Hepatocyte (in vitro differentiated cells): Measurements from ENCODE around the gene UGT2B17. TPM values are rescaled to one million over a fixed set of nuclear protein-coding genes. Genes with fewer than 3 reads are reported as not detected.
"Not testable (repeated sequence)": the region's sequence is repeated elsewhere in the genome, so short reads cannot be mapped to it uniquely, and the experiment has no call there.

ENCODE experiments used
- DNase-seq: peaks from one replicate; pipeline ENCODE4 v3.0.0-alpha.2; 2016; ENCODE audit warnings: low spot score
- H2AFZ ChIP-seq: fragments of 200-600 bp; sonication (generic); 2 replicates; pipeline ENCODE4 v1.6.0; 2016; ENCODE audit warnings: antibody characterized with exemption, mild to moderate bottlenecking
- H3K27ac ChIP-seq: fragments of 200-600 bp; sonication (generic); 2 replicates; pipeline ENCODE4 v1.5.1; 2016; ENCODE audit warnings: mild to moderate bottlenecking
- H3K27me3 ChIP-seq: fragments of 200-600 bp; sonication (generic); 2 replicates; pipeline ENCODE4 v1.6.1; 2016
- H3K36me3 ChIP-seq: fragments of 200-600 bp; sonication (generic); replicated peaks from 2 replicates; pipeline ENCODE4 v1.5.1; 2016; ENCODE audit warnings: low read depth; ENCODE audit not compliant: insufficient read depth
- H3K4me1 ChIP-seq: fragments of 200-600 bp; sonication (generic); 2 replicates; pipeline ENCODE4 v1.5.1; 2016; ENCODE audit warnings: mild to moderate bottlenecking, moderate library complexity; ENCODE audit not compliant: insufficient read depth
- H3K4me2 ChIP-seq: fragments of 200-600 bp; sonication (generic); 2 replicates; pipeline ENCODE4 v1.6.0; 2016
- H3K4me3 ChIP-seq: fragments of 200-600 bp; sonication (generic); 2 replicates; pipeline ENCODE4 v1.5.1; 2016; ENCODE audit warnings: mild to moderate bottlenecking
- H3K79me2 ChIP-seq: fragments of 200-600 bp; sonication (generic); 2 replicates; pipeline ENCODE4 v1.6.0; 2017; ENCODE audit warnings: mild to moderate bottlenecking
- H3K9me2 ChIP-seq: fragments of 200-600 bp; sonication (generic); replicated peaks from 2 replicates; pipeline ENCODE4 v1.6.0; 2017; ENCODE audit warnings: mild to moderate bottlenecking; ENCODE audit not compliant: insufficient read depth
- H3K9me3 ChIP-seq: fragments of 200-600 bp; sonication (generic); 2 replicates; pipeline ENCODE4 v1.5.1; 2016; ENCODE audit warnings: low read depth, mild to moderate bottlenecking
- H4K20me1 ChIP-seq: fragments of 200-600 bp; sonication (generic); 2 replicates; pipeline ENCODE4 v1.6.0; 2016; ENCODE audit warnings: mild to moderate bottlenecking; ENCODE audit not compliant: insufficient read depth, poor library complexity, severe bottlenecking
- CTCF ChIP-seq: fragments of 200-600 bp; sonication (generic); IDR thresholded peaks from 2 replicates; pipeline ENCODE4 v1.5.1; 2016; ENCODE audit warnings: antibody characterized with exemption, mild to moderate bottlenecking; ENCODE audit not compliant: poor library complexity
- EZH2 ChIP-seq: fragments of 200-600 bp; sonication (generic); IDR thresholded peaks from 2 replicates; pipeline ENCODE4 v1.6.1; 2016; ENCODE audit warnings: antibody characterized with exemption, mild to moderate bottlenecking, borderline replicate concordance
- EZH2phosphoT487 ChIP-seq: fragments of 200-600 bp; sonication (generic); IDR thresholded peaks from one replicate; pipeline ENCODE4 v1.6.1; 2018; ENCODE audit warnings: antibody characterized with exemption, mild to moderate bottlenecking, low read depth, moderate library complexity; ENCODE audit not compliant: unreplicated experiment, severe bottlenecking
- WGBS: methylation state at CpG from one replicate; pipeline ENCODE4 v1.1.6; 2016; ENCODE audit warnings: low lambda C conversion rate; ENCODE audit errors: missing lambda C conversion rate; 5-methylcytosine and 5-hydroxymethylcytosine counted together
- polyA plus RNA-seq: library from polyadenylated mRNA; unstranded; fragments of >200 nt; fragmentation: Nextera tagmentation; extraction: Ambion mirVana; gene quantifications from 2 replicates; pipeline ENCODE4 v1.2.1, GENCODE V29; 2016
- total RNA-seq: library from RNA; depleted of rRNA; stranded (reverse); fragments of >200 nt; gene quantifications from 2 replicates; pipeline ENCODE4 v1.2.3, GENCODE V29; 2014

The UGT2B17 gene
- total and polyA plus RNA-seq, 2 experiments from 2014 or later: 4.4 to 23.6 TPM

- H3K36me3 ChIP-seq: no peaks in the 10 kb centered on the region
- no peak for TF ChIP-seq EZH2phosphoT487
- no peak for TF ChIP-seq CTCF
- TF ChIP-seq EZH2: no peak
- no peak overlapping the region for H3K4me2 ChIP-seq
- no peaks in the 10 kb centered on the region for H3K79me2 ChIP-seq
- 100% methylated on average over 2 of the region's 3 CpGs for WGBS
- no peak for DNase-seq
- H3K9me3 ChIP-seq: no peaks in the 10 kb centered on the region
- no peak overlapping the region for H2AFZ ChIP-seq
- H3K27ac ChIP-seq: no peak overlapping the region
- H3K4me3 ChIP-seq: no peak overlapping the region
- H4K20me1 ChIP-seq: no peaks in the 10 kb centered on the region
- no peaks in the 10 kb centered on the region for H3K27me3 ChIP-seq
- H3K4me1 ChIP-seq: no peaks in the 10 kb centered on the region
- H3K9me2 ChIP-seq: no peaks in the 10 kb centered on the region
Measured at GRCh38 chr4:68577590-68577989, 1.5 kb upstream of the UGT2B17 start.

GRCh38 chr4:68575636-68576035 lies 486 bp downstream of the UGT2B17 start:
- not testable (repeated sequence) for H3K4me2 ChIP-seq, H3K9me2 ChIP-seq, H3K27ac ChIP-seq, H2AFZ ChIP-seq, H3K4me3 ChIP-seq, H4K20me1 ChIP-seq, DNase-seq, H3K27me3 ChIP-seq, H3K36me3 ChIP-seq, H3K4me1 ChIP-seq, H3K79me2 ChIP-seq, H3K9me3 ChIP-seq
- WGBS: 87% methylated on average over 3 of the region's 5 CpGs

GRCh38 chr4:68575081-68575480 lies 1.0 kb downstream of the UGT2B17 start:
- Histone ChIP-seq H3K4me2 (no peak overlapping the region), H3K9me3 (no peaks in the 10 kb centered on the region), H3K9me2 (no peaks in the 10 kb centered on the region), H3K36me3 (no peaks in the 10 kb centered on the region), H4K20me1 (no peaks in the 10 kb centered on the region), H3K27ac (no peak overlapping the region), H3K4me1 (no peaks in the 10 kb centered on the region), H3K79me2 (no peaks in the 10 kb centered on the region), H3K27me3 (no peaks in the 10 kb centered on the region), H2AFZ (no peak overlapping the region), H3K4me3 (no peak overlapping the region)
- TF ChIP-seq EZH2 (no peak), EZH2phosphoT487 (no peak), CTCF (no peak)
- DNase-seq: no peak
- WGBS: 100% methylated on average over 1 of the region's 1 CpG

- H3K9me3 ChIP-seq: no peaks in the 10 kb centered on the region
- no peaks in the 10 kb centered on the region for H3K9me2 ChIP-seq
- no peak overlapping the region for H3K27ac ChIP-seq
- 77% methylated on average over 3 of the region's 3 CpGs for WGBS
- H3K79me2 ChIP-seq: no peaks in the 10 kb centered on the region
- H3K4me3 ChIP-seq: no peak overlapping the region
- no peaks in the 10 kb centered on the region for H4K20me1 ChIP-seq
- H3K4me2 ChIP-seq: no peak overlapping the region
- no peaks in the 10 kb centered on the region for H3K27me3 ChIP-seq
- no peak overlapping the region for H2AFZ ChIP-seq
- H3K36me3 ChIP-seq: no peaks in the 10 kb centered on the region
- no peak for DNase-seq
- no peak for TF ChIP-seq CTCF
- no peak for TF ChIP-seq EZH2phosphoT487
- TF ChIP-seq EZH2: no peak
- no peaks in the 10 kb centered on the region for H3K4me1 ChIP-seq
Measured at GRCh38 chr4:68572653-68573170, 3.4 kb downstream of the UGT2B17 start.
